ENCODE measurements around the gene IFITM1.
"Not testable (repeated sequence)": the region's sequence is repeated elsewhere in the genome, so short reads cannot be mapped to it uniquely, and the experiment has no call there.

- not testable (repeated sequence) for TF ChIP-seq EZH2 (IDR thresholded peaks at IDR 0.05); POLR2AphosphoS5 (IDR thresholded peaks at IDR 0.05; ENCODE audit: borderline replicate concordance, low read depth, low read length); FOXP2 (optimal IDR thresholded peaks at IDR 0.05; ENCODE audit: control extremely low read depth, extremely low read length, insufficient read depth)
Observed at GRCh38 chr11:363443-363805, 49.6 kb downstream of the IFITM1 start.

Measured in SK-N-MC (cell line).